Stimulated activated CD4-positive, alpha-beta T cell treated with anti-CD3 and anti-CD28 coated beads, Interleukin-1b, Interleukin-23, amount 100 ng/mL, for 1 hour (primary cell): Measurements from ENCODE around the gene FAM156A.
"Not testable (repeated sequence)": the region's sequence is repeated elsewhere in the genome, so short reads cannot be mapped to it uniquely, and the experiment has no call there.

Experiments used
- DNase-seq, 2 donors: peaks; one replicate each; pipeline ENCODE4 v3.0.0-alpha.2; 2020; ENCODE audit warnings: low read depth in 2 of 2

Gene FAM156A, protein sequence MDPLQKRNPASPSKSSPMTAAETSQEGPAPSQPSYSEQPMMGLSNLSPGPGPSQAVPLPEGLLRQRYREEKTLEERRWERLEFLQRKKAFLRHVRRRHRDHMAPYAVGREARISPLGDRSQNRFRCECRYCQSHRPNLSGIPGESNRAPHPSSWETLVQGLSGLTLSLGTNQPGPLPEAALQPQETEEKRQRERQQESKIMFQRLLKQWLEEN

DNA sequence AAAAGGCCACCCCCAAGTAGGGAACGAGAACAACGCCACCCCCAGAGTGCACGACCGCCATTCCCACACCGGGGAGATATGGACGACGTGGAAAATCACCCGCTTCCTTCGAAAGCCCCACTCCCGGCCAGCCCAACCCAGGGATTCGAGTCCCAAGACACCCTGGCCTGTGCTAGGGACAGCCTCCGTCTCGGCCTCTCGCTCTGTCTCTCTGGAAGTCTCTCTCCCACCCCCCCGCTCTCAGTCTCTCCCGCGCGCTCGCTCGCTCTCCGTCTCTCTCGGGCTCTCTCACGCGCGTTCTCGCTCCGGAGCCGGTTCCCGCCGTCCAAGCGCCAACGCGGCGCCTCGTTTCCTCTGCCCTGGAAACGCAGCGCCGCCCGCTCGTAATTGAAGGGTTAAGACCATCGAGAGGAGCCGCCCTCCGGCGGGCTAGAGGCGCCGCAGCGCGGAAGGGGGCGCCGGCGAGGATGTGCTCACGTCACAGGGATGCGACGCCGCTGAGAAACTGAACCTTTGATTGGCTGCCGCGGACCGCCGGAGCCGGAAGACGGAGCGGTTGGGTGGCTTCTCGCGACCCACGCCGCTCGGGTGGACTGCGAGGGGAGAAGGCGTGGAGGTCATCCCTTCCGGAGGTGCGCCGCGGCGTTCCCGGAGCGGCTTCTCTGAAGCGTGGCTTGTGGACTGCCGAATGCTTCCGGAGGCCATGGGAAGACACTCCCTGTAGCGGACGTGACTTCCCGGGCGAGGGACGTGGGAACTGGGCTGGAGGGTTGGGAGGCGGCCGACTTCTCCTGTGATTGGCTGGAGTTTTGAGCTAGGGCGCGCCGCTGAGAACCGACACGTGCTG lies at the start of gene FAM156A:
Gene FAM156A, minus strand, starts transcription at position 406 of the 847 bp plus-strand sequence. CDS start 9,930 bp downstream, outside the sequence.
- not testable (repeated sequence) for DNase-seq

DNA sequence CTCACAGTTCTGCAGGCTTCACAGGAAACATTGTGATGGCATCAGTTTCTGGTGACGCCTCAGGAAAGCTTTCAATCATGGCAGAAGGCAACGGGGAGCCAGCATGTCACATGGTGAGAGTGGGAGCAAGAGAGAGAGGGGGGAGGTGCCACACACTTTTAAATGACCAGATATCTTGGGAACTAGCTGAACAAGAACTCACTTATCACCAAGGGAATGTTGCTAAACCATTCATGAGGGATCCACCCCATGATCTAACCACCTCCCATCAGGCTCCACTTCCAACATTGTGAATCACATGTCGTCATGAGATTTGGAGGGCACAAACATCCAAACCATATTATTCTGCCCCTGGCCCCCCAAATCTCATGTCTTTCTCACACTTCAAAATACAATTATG lies 47.0 kb upstream of the FAM156A start:
- DNase-seq, result no peak

DNA sequence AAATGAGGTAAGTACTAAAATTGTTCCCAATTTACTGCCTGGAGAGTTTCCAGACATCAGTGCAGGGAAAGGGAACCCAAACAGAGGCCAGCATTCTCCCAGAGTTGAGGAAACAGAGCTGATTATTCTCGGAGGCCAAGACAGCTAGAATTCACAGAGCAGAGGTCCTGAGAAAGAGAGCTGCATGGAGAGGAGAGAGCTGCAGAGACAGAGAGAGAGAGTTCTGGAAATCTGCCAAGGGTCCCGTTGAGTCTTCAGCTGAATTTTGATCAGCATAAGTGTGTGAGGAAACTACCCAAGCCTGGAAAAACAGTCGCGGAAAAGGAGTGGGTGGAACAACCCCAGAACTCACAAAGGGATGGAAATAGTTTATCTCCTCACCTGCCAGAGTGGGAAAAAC lies 46.5 kb upstream of the FAM156A start:
- DNase-seq, result no peak

DNA sequence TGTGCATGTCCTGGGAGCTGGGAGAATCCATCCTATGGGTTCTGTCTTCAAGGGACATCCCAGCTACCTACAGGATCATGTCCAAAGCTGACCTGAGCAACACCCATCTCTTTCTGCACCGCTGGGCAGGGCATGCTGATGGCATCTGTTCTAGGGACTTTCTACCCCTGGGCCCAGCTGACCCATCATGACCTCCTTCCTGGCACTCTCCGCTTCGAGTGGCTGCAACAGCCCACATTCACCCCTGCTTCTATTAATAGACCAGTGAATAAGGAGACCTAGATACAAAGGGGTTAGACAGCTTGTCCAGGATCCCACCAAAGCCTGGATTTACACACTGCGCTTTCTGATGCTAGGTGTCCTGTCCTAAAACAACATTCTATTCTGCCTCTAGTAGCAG lies 45.7 kb upstream of the FAM156A start:
- DNase-seq, result no peak

DNA sequence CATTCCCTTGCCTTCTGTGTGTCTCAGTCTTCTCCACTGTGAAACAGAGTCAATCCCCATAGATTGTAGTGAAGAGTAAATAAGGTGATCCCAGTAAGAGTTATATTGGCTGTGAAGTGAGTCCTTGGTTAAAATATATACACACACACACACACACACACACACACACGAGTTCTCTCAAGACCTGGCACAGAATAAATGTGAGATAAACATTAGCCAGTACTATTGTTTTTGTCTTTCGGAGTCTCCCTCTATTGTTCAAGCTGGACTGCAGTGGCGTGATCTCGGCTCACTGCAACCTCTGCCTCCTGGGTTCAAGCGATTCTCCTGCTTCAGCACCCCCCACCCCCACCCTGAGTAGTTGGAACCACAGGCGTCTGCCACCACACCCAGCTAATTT lies 44.8 kb upstream of the FAM156A start:
- DNase-seq, result no peak

DNA sequence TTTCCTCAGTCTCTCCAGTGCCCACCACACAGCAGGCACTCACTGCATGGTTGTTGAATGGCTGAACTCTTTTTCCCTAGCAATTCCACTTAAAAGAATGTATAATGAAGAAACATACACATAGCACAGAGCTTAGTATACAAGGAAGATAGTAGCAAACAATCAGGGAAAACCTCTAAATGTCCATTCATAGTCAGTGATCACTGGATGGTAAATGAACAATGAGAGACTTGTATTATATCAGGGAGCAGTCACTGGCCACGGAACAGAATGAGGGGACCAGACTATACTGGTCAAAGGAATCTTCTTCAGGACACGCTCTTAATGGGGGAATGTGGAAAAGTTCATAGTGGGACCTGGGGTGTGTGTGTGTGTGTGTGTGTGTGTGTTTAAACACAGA lies 43.6 kb upstream of the FAM156A start:
- no peak for DNase-seq

DNA sequence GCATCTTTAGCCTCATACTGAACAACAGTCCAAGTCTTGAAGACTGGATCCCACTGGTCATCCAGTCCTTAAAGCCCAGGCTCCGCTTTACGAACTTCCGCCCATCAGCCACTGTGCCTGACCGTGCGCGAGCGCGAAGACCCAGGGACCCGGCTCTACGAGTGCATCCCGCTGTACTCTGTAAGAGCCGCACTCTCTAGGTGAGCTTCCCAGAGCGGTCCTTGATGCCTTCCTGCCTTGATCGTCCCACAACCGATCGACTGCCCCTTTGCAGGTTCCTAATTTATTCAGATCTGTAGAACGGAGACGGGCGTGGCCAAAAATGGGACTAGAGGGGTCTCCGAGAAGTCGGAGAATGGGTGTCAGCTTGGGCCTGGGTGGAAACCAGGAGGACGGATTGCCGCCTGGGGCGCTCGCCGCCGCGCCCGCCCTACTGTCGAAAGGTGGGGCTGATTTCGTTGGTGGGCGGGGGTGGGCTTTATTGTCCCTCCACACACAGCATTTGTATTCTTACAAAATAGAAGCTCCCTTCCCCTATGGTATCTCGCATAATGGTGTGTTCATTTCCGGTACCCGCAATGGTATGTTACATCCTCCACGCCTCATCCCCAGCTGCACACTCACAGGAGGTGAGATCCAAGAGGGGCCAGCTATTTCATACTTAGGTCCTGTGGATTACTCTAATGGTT lies 42.3 kb upstream of the FAM156A start:
- DNase-seq, result no peak

DNA sequence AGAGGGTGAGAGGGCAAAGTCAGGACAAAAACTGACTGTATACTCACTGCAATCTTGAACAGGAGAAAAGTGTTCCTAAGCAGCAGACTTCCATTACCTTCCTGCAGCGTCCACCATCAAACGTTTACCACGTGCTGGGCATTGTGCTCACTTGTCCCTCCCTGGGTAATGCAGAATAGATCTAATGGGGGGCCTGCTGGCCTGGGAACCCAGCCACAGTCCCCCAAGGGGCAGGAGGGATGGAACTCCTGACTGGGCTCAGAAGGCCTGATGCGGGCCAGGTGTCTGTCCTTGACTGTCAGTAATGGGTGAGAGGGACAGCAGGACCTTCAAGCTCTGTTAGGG lies 37.6 kb upstream of the FAM156A start:
- no peak for DNase-seq

DNA sequence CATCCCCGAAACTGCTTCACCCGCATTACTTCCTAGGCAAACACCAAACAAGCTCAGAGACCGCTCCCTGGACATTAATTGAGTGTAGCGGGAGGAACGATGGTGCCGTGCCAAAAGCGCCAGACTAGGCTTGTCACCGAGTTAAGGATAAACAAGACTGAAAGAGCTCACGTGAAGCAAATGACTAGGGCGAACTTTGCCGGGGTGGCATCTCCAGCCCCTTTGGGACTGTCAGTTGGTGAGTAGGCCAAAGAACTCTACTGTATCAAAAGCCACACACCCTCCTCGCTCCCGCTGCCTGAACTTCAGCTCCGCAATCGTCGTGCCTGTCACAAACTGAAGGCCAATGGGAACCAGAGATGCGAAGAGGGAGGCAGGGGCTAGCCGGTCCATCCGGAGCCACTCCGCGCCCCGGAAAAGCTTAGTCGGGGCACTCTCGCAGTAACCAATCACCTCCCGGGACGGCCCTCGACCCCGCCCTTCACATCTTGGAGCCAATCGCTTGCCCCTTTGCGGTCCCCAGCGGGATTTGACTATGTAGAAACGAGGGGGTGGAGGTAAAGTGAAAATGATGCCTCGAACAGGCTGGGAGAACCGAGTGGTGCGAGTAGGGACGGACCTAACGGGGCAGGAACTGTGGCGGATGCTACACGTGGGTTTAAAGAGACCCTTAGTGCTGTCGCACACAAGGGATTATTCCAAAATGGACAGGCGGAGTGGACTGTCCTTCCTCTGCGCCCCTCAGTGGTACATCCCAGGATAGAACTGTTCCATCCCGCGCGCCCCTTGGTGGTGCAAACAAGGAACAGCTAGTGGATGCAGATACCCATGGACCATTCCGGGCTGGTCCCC lies 37.0 kb upstream of the FAM156A start:
- DNase-seq, result peak; percentile 71 to 80

DNA sequence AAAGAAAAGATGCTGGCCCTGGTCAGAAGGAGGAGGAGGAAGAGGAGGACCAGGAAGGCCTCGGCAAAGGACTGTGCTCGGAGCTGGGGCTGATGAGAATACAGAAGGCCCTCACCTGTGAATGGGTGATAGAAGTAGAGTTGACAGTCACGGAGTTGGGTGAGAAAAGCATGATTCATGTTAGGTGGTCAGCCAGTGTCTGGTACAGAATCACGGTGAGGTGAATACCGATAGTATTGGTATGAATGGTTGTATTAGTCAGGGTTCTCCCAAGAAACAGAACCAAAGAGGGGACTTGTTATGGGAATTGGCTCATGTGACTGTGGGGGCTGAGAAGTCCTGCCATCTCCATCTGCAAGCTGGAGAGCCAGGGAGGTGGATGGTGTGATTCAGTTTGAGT lies 32.5 kb upstream of the FAM156A start:
- DNase-seq, result no peak

DNA sequence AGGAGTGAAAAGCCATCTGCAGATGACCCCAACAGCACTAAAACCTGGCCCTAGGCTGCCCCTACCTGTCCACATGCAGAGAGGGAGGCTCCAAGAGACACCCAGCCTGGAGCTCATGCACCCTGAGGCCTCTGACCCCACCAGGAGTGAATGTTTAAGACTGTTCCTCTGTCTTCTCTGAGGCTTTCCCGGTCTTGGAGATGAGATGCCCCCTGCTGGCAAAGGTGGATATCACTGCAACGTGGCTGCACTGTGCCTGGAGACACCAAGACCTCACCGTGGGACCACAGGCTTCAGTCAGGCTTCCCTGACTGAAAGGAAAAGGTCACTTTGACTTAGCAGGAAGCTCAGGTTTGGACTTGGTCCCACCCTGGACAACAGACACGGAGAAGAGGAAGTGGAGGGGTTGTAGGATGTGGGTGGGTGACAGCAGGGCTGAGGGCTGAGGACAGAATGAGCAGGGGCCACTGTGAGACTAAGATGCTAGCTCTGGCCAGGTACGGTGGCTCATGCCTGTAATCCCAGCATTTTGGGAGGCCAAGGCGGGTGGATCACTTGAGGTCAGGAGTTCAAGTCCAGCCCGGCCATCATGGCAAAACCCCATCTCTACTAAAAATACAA lies 31.8 kb upstream of the FAM156A start:
- DNase-seq, result peak; percentile 7 to 17

DNA sequence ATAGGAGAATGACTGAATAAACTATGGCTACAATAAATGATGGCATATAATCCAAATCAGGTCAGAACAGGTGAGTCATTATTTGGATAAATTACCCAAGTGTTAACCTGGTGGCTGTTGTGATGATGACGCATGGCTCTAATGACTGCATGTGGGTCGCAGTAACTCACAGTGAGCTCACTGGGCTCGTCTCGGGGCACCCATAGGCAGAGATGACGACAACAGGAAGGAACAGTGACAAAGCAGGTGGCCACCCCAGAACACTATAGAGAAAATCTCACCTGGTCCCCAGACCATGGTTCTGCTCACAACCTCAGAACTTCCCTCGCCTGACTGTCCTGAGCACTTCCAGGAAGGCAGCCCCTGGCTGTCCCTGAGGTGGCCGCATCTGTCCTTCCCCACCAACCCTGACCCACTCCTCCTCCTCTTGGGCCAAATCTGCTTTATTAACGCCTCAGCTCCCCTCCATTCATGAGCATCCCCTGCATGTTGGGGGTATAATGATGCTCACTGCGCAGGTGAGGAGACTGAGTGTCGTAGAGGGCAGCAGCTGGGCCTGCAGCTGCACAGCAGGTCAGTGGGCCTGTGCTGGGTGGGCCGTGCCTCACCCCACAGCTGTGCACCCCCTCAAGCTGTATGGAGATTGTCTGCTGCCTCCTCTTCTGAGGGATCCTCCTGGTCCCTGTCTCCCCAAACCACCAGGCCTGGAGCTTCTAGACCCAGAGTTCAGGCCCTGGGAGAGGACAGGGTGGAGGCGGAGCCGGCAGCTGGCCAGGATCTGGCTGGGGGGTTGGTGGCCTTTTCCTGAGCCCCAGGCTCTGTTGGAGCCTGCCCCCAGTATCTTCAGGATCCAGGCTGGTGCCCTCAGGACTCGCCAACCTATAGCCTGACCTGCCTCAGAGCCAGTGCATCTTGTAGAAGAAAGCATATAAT lies 30.9 kb upstream of the FAM156A start:
- no peak for DNase-seq

DNA sequence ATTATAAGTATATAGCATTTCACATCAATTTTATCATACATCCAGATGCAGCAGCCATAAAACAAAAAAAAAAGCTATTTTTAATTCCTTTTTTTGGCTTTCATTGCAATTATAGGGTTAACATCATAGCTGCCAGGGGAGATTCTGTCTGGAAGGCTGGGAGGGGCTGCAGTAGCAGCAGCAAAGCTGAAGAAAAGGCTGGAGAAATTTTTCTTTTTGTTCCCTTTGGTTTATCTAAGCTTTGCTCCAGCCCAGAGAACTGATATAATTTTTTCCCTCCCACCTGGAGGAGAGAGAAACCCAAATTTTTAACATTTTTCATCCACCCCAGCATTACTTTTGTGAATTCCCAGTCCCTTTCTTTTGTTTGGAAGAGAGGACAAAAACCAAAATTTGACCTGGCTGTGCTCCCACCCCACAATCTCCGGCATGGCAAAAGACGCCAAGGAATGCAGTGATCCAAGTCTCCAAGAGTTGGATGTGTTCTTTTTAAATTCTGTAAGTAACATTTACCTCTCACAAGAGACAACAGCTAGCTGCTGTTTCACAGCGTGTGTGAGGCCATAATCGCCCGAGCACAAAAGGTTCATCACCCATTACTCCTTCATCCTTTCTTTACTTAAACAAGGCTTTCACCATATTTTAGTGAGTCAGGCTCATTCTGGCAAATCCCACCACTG lies 25.1 kb upstream of the FAM156A start:
- no peak for DNase-seq

DNA sequence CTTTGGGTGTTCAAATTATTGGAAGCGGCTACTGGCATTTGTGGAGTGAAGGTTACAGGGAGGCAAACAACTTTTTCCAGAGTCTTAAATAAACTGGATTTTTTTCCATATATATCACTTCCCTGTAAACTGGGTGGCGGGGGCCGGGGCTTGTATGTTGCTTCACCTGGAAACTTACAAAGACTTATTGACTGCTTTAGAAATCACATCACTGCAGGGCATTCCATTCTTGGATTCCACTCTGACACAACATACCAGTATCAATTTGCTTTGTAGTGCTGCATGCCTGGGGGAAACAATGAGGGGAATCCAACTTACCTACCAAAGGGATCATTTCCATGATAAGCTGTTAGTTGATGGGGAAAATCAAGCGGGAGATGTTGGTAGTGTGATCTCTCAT lies 21.7 kb upstream of the FAM156A start:
- no peak for DNase-seq

DNA sequence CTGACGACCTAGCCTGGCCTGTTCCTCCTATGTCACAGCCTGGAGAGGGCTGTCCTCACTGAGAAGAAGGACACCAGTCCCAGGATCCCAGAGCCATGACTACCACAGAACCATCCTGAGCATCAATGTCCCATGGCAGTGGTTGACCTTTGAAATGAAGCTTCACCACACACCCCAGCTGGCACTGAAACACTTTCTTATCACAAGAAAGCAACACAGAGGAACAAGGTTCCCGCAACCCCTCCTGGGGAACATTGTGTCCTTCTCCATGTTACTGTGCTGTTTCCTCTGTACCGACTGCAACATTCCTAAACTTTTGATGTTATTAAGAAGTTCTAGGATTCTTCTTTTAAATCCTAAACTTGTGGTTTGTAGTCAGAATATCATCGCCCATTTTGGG lies 21.2 kb upstream of the FAM156A start:
- DNase-seq, result no peak

DNA sequence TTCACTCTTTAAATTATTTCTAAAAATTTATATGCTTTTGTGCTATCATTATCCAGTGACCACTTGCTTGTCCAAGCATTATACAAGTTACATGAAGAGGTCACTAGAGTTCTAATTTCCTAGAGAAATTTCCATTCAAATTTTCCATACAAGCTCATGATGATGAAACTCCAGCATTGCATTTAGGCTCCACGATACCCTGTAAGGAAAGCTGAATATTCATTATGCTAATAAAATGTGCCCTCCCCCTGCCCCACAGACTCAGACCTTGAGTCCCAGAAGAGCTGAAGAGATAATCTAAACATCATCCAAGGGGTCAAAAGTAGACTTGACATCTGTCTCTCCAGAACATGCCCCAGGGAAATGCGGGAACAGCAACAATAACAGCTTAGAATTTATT lies 19.6 kb upstream of the FAM156A start:
- no peak for DNase-seq

DNA sequence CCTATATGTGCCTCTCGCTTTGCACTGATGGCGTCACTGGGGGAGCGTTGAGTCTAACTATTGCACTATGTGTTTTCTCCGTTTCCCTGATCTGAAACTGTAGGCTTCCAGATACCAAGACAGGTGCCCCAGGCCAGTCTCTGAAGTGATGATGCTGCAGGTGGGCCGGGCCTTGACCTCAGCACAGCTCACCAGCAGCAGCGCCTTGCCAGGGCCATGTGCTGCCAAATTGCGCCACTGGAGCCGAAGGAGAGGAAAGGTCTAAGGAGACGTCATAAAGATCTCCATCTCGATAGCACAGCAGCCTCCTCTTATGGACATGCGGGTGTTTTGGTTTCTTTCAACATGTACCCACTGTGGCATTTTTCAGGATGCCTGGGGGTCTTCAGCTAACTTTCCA lies 17.3 kb upstream of the FAM156A start:
- DNase-seq, result not testable (repeated sequence)

DNA sequence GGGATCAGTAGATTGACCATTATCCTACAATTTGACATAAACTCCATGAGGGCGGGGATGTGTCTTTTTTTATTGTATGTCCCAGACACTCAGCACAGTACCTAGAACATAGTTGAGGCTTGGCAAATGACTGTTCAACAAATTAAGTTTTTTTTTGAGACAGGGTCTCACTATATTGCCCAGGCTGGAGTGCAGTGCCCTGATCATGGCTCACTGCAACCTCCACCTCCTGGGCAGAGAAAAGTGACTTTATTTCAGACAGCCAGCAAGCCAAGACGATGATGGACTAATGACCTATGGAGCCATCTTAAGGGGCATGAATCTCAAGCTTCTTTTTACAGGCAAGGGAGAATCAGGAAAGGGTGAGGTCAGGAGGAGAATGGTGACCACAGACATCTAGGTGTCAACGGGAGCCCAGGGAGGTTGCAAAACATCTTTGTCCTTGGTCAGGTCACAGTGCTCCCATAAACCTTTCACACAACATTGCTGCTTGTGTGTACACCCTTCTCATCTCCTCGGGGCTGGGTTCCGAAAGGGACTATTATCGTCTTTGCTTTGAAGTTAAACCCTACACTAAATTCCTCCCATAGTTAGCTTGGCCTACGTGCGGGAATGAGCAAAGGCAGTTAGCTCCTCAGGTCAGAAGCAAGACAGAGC lies 16.1 kb upstream of the FAM156A start:
- DNase-seq, result not testable (repeated sequence)

DNA sequence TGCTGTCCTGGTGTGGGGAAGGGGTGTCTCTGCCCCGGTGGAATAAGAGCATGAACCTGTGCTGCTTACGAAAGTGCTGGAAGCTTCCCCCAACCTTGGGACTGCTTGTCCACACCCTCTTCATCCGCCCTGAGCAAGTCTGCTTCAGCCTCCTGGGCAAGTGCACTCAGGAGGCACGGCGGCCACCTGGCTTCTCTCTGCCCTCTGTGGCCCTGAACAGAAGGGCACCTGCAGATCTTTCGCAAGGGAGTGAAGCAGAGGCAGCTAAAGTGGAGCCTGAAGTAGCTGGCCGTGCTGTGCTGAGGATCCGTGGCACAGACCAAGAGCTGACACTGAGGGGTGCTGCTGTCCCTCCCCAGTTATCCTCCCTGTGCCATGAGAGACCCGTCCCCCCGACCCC lies 9.6 kb upstream of the FAM156A start:
- not testable (repeated sequence) for DNase-seq
